Measurements from ENCODE around the gene SYTL3. TPM values are rescaled to one million over a fixed set of nuclear protein-coding genes. Genes with fewer than 3 reads are reported as not detected.

SYTL3 gene
- total RNA-seq, 1 experiment from 2014 or later: 0.28 TPM

GRCh38 chr6:158780246-158780884 is 130.5 kb downstream of the SYTL3 start:
- no peak for DNase-seq (ENCODE audit: low spot score)
- ATAC-seq: no peak
- Mint-ChIP-seq H3K4me3 (no peak overlapping the region), H3K27ac (peak overlapping the region; percentile 91), H3K36me3 (peaks cover 95% of the 10 kb centered on the region), H3K27me3 (ENCODE audit: low read depth) (no peaks in the 10 kb centered on the region; the same call in 1 of the 2 replicates), H3K4me1 (peaks cover 25% of the 10 kb centered on the region), H3K9me3 (no peaks in the 10 kb centered on the region)
- ChIA-PET POLR2A (interaction anchor here (1.2 kb wide), 1 partner anchor 9 kb away, joined by 3 read pairs; no protein-coding TSS in a partner anchor), CTCF (interaction anchor here (1.4 to 1.6 kb wide), 2 partner anchors 12 to 59 kb away, joined by 3 read pairs; no protein-coding TSS in a partner anchor)
- TF ChIP-seq SP1 (CRISPR knock-in tag; conservative IDR thresholded peaks at IDR 0.05) (no peak), E2F5 (CRISPR knock-in tag; IDR thresholded peaks at IDR 0.05) (no peak), ARID4B (CRISPR knock-in tag; IDR thresholded peaks at IDR 0.05; ENCODE audit: borderline replicate concordance) (no peak)

GRCh38 chr6:158780988-158781691 is 131.3 kb downstream of the SYTL3 start:
- Mint-ChIP-seq H3K36me3 (peaks cover 95% of the 10 kb centered on the region), H3K4me1 (peaks cover 25% of the 10 kb centered on the region), H3K27ac (peak overlapping the region; percentile 91), H3K27me3 (ENCODE audit: low read depth) (no peaks in the 10 kb centered on the region; the same call in 1 of the 2 replicates), H3K4me3 (no peak overlapping the region), H3K9me3 (no peaks in the 10 kb centered on the region)
- TF ChIP-seq GTF2I (CRISPR knock-in tag; conservative IDR thresholded peaks at IDR 0.05) (no peak), ATF1 (CRISPR knock-in tag; IDR thresholded peaks at IDR 0.05) (no peak)
- ATAC-seq (no peak), DNase-seq (ENCODE audit: low spot score) (no peak)
- ChIA-PET POLR2A (interaction anchor here (1.2 kb wide), 1 partner anchor 10 kb away, joined by 3 read pairs; no protein-coding TSS in a partner anchor), CTCF (interaction anchor here (0.7 to 1.6 kb wide), 4 partner anchors 13 to 77 kb away, joined by 3 to 4 read pairs (median 3); no protein-coding TSS in a partner anchor)

- no peaks in the 10 kb centered on the region; the same call in 1 of the 2 replicates for H3K27me3 Mint-ChIP-seq (ENCODE audit: low read depth)
- peaks cover 95% of the 10 kb centered on the region for H3K36me3 Mint-ChIP-seq
- H3K9me3 Mint-ChIP-seq: no peaks in the 10 kb centered on the region
- no peak for DNase-seq (ENCODE audit: low spot score)
- ChIA-PET POLR2A (no interaction called here), CTCF (interaction anchor here (0.7 to 1.6 kb wide), 3 partner anchors 14 to 78 kb away, joined by 3 to 4 read pairs (median 3); no protein-coding TSS in a partner anchor)
- ATAC-seq: no peak
- H3K4me3 Mint-ChIP-seq: no peak overlapping the region
- peak overlapping the region; percentile 92 for H3K27ac Mint-ChIP-seq
- H3K4me1 Mint-ChIP-seq: peaks cover 23% of the 10 kb centered on the region
- TF ChIP-seq GABPB1 (CRISPR knock-in tag; IDR thresholded peaks at IDR 0.05) (no peak), MYBL2 (CRISPR knock-in tag; IDR thresholded peaks at IDR 0.05) (no peak), ERG (CRISPR knock-in tag; IDR thresholded peaks at IDR 0.05) (no peak), ZNF425 (CRISPR knock-in tag; conservative IDR thresholded peaks at IDR 0.05) (no peak), ZNF232 (CRISPR knock-in tag; IDR thresholded peaks at IDR 0.05) (no peak), PREB (CRISPR knock-in tag; IDR thresholded peaks at IDR 0.05; ENCODE audit: borderline replicate concordance) (no peak), ESRRA (CRISPR knock-in tag; IDR thresholded peaks at IDR 0.05; ENCODE audit: borderline replicate concordance) (no peak), HMGA2 (CRISPR knock-in tag; IDR thresholded peaks at IDR 0.05) (no peak), AFF4 (CRISPR knock-in tag; IDR thresholded peaks at IDR 0.05; ENCODE audit: borderline replicate concordance) (no peak)
Measured at GRCh38 chr6:158781692-158782373, 132.0 kb downstream of the SYTL3 start.

All from WTC11 (cell line).